HG03060 (cell line): Measurements from ENCODE around the gene DDX11.
"Not testable (repeated sequence)": the region's sequence is repeated elsewhere in the genome, so short reads cannot be mapped to it uniquely, and the experiment has no call there.

Experiments
- ATAC-seq: cut with Tn5 transposase; IDR thresholded peaks from one replicate; pipeline ENCODE4 v1.9.1; 2021; ENCODE audit warnings: low read depth, moderate number of reproducible peaks; ENCODE audit not compliant: unreplicated experiment

DDX11 gene

GRCh38 chr12:31073527-31074332 is at the start of gene DDX11:
Gene DDX11, plus strand, starts transcription at chr12:31073860. Its CDS starts 4,534 bp downstream, at chr12:31078394.
- peak; percentile 84 for ATAC-seq

- ATAC-seq: no peak
Measured at GRCh38 chr12:31026202-31026601, 47.5 kb upstream of the DDX11 start.

- not testable (repeated sequence) for ATAC-seq
Measured at GRCh38 chr12:31027006-31027405, 46.7 kb upstream of the DDX11 start.

GRCh38 chr12:31029468-31029867 is 44.2 kb upstream of the DDX11 start:
- no peak for ATAC-seq

GRCh38 chr12:31029916-31030562 is 43.6 kb upstream of the DDX11 start:
- no peak for ATAC-seq

- ATAC-seq: no peak
Measured at GRCh38 chr12:31031951-31032335, 41.7 kb upstream of the DDX11 start.

- ATAC-seq: no peak
Measured at GRCh38 chr12:31033146-31033545, 40.5 kb upstream of the DDX11 start.

GRCh38 chr12:31033681-31034080 is 40.0 kb upstream of the DDX11 start:
- ATAC-seq: no peak

GRCh38 chr12:31034372-31034771 is 39.3 kb upstream of the DDX11 start:
- ATAC-seq: no peak

- no peak for ATAC-seq
Measured at GRCh38 chr12:31035226-31035625, 38.4 kb upstream of the DDX11 start.

GRCh38 chr12:31035967-31036665 is 37.5 kb upstream of the DDX11 start:
- ATAC-seq: no peak

GRCh38 chr12:31037028-31037427 is 36.6 kb upstream of the DDX11 start:
- ATAC-seq: no peak

GRCh38 chr12:31037931-31038330 is 35.7 kb upstream of the DDX11 start:
- ATAC-seq: no peak

- ATAC-seq: no peak
Measured at GRCh38 chr12:31041033-31041564, 32.6 kb upstream of the DDX11 start.

GRCh38 chr12:31050143-31050542 is 23.5 kb upstream of the DDX11 start:
- ATAC-seq: not testable (repeated sequence)

- not testable (repeated sequence) for ATAC-seq
Measured at GRCh38 chr12:31050548-31050947, 23.1 kb upstream of the DDX11 start.

- ATAC-seq: not testable (repeated sequence)
Measured at GRCh38 chr12:31051692-31052091, 22.0 kb upstream of the DDX11 start.

GRCh38 chr12:31052121-31052520 is 21.5 kb upstream of the DDX11 start:
- not testable (repeated sequence) for ATAC-seq

GRCh38 chr12:31052666-31053439 is 20.8 kb upstream of the DDX11 start:
- ATAC-seq: not testable (repeated sequence)

GRCh38 chr12:31053944-31054343 is 19.7 kb upstream of the DDX11 start:
- ATAC-seq: not testable (repeated sequence)
